ENCODE measurements around the gene COA7. TPM values are rescaled to one million over a fixed set of nuclear protein-coding genes. Genes with fewer than 3 reads are reported as not detected.
"Not testable (repeated sequence)": the region's sequence is repeated elsewhere in the genome, so short reads cannot be mapped to it uniquely, and the experiment has no call there.

The COA7 gene
- total and polyA plus RNA-seq, 4 experiments from 2014 or later = 2.3 to 5.3 (median 3.4) TPM

GRCh38 chr1:52738148-52738547 is 40.0 kb upstream of the COA7 start:
- peaks cover 20 to 39% (median 24%) of the 10 kb centered on the region in 4 donors for H3K4me1 Mint-ChIP-seq
- Histone ChIP-seq H3K27ac (ENCODE audit: low read depth, low read length) (no peak overlapping the region), H3K4me1 (ENCODE audit: insufficient read depth, low read length) (peaks cover 20% of the 10 kb centered on the region), H3K9me3 (ENCODE audit: control insufficient read depth in 1 of 2, low read length in 2 of 2) (no peaks in the 10 kb centered on the region), H3K27me3 (ENCODE audit: insufficient read depth, low read length) (no peaks in the 10 kb centered on the region), H3K4me3 (ENCODE audit: low read length in 2 of 2) (no peak overlapping the region), H3K36me3 (ENCODE audit: insufficient read depth, low read length) (no peaks in the 10 kb centered on the region)
- intact Hi-C loops (cut with micrococcal nuclease) = no loop called here
- peak overlapping the region in 1 of 7 donors; percentile 25 for H3K27ac Mint-ChIP-seq
- ChIA-PET POLR2A (ENCODE audit: partially characterized antibody) (no interaction called here), CTCF (ENCODE audit: partially characterized antibody) (interaction anchor here (1.3 kb wide), 1 partner anchor 9 kb away, joined by 3 read pairs; no protein-coding TSS in a partner anchor)
- H3K27me3 Mint-ChIP-seq = no peaks in the 10 kb centered on the region
- peaks cover 1 to 10% of the 10 kb centered on the region in 2 donors for H3K36me3 Mint-ChIP-seq
- no peak for DNase-seq
- no peaks in the 10 kb centered on the region for H3K9me3 Mint-ChIP-seq
- H3K4me3 Mint-ChIP-seq = no peak overlapping the region

DNA sequence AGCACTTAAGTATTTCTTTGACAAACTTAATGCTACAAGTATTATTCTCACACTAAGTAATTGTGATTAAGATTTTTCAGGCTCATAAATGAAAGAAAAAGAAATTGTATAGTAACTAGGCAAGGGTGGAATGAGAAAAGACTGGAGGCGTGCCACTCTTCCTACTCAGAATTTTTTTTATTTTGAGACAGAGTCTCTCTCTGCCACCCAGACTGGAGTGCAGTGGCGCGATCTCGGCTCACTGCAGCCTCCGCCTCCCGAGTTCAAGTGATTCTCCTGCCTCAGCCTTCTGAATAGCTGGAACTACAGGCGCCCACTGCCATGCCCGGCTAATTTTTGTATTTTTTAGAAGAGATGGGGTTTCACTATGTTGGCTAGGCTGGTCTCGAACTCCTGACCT is 37.2 kb upstream of the COA7 start:
- H3K36me3 Mint-ChIP-seq; H3K27ac ChIP-seq (ENCODE audit: low read depth, low read length); CTCF ChIA-PET (ENCODE audit: partially characterized antibody); POLR2A ChIA-PET (ENCODE audit: partially characterized antibody); H3K36me3 ChIP-seq (ENCODE audit: insufficient read depth, low read length); H3K4me3 Mint-ChIP-seq; H3K9me3 ChIP-seq (ENCODE audit: control insufficient read depth in 1 of 2, low read length in 2 of 2); H3K4me3 ChIP-seq (ENCODE audit: low read length in 2 of 2); DNase-seq; H3K27me3 Mint-ChIP-seq; H3K27me3 ChIP-seq (ENCODE audit: insufficient read depth, low read length); intact Hi-C loops (cut with micrococcal nuclease); H3K9me3 Mint-ChIP-seq: not testable (repeated sequence)
- Mint-ChIP-seq H3K4me1 (peaks cover 17 to 26% (median 20%) of the 10 kb centered on the region in 4 donors), H3K27ac (peak overlapping the region in 1 of 7 donors; percentile 25)
- H3K4me1 ChIP-seq (ENCODE audit: insufficient read depth, low read length) = peaks cover 15% of the 10 kb centered on the region

DNA sequence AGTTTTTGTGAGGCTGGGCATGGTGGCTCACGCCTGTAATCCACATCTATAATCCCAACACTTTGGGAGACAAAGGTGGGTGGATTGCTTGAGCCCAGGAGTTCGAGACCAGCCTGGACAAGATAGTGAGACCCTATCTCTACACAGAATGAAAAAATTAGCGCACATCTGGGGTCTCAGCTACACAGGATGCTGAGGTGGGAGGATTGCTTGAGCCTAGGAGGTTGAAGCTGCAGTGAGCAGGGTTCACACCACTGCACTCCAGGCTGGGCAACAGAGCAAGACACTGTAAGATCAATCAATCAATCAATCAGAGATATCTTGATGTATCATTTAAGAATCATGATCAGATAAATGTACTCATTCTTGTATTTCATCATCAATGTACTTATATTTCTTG is 35.2 kb upstream of the COA7 start:
- Histone ChIP-seq H3K36me3 (ENCODE audit: insufficient read depth, low read length) (no peaks in the 10 kb centered on the region), H3K4me1 (ENCODE audit: insufficient read depth, low read length) (peaks cover 19% of the 10 kb centered on the region), H3K27me3 (ENCODE audit: insufficient read depth, low read length) (no peaks in the 10 kb centered on the region), H3K4me3 (ENCODE audit: low read length in 2 of 2) (no peak overlapping the region), H3K9me3 (ENCODE audit: control insufficient read depth in 1 of 2, low read length in 2 of 2) (no peaks in the 10 kb centered on the region), H3K27ac (ENCODE audit: low read depth, low read length) (no peak overlapping the region)
- ChIA-PET POLR2A (ENCODE audit: partially characterized antibody) (no interaction called here), CTCF (ENCODE audit: partially characterized antibody) (interaction anchor here (1.5 kb wide), 1 partner anchor 10 kb away, joined by 4 read pairs; no protein-coding TSS in a partner anchor)
- H3K27ac Mint-ChIP-seq = no peak overlapping the region
- no peak for DNase-seq
- H3K4me3 Mint-ChIP-seq = no peak overlapping the region
- no peaks in the 10 kb centered on the region for H3K9me3 Mint-ChIP-seq
- H3K27me3 Mint-ChIP-seq = no peaks in the 10 kb centered on the region
- H3K4me1 Mint-ChIP-seq = peaks cover 20 to 30% (median 24%) of the 10 kb centered on the region in 4 donors
- intact Hi-C loops (cut with micrococcal nuclease) = no loop called here
- peaks cover 0 to 4% of the 10 kb centered on the region in 2 donors for H3K36me3 Mint-ChIP-seq

- peaks cover 0 to 2% of the 10 kb centered on the region in 2 donors for H3K27me3 Mint-ChIP-seq
- CTCF ChIA-PET (ENCODE audit: partially characterized antibody) = no interaction called here
- peaks cover 34 to 41% (median 36%) of the 10 kb centered on the region in 4 donors for H3K4me1 Mint-ChIP-seq
- Histone ChIP-seq H3K27me3 (ENCODE audit: insufficient read depth, low read length) (no peaks in the 10 kb centered on the region), H3K4me3 (ENCODE audit: low read length in 2 of 2) (no peak overlapping the region), H3K4me1 (ENCODE audit: insufficient read depth, low read length) (peaks cover 33% of the 10 kb centered on the region), H3K36me3 (ENCODE audit: insufficient read depth, low read length) (no peaks in the 10 kb centered on the region), H3K27ac (ENCODE audit: low read depth, low read length) (no peak overlapping the region), H3K9me3 (ENCODE audit: control insufficient read depth in 1 of 2, low read length in 2 of 2) (no peaks in the 10 kb centered on the region)
- intact Hi-C loops (cut with micrococcal nuclease) = loop anchor here (5.0 kb wide), 1 partner anchor 284 kb away; no protein-coding TSS in a partner anchor
- peak overlapping the region; percentile 63 to 98 (median 94) for H3K4me3 Mint-ChIP-seq
- POLR2A ChIA-PET (ENCODE audit: partially characterized antibody) = interaction anchor here (1.2 to 4.0 kb wide), 5 partner anchors 20 to 361 kb away, joined by 3 to 38 read pairs (median 3); partner anchors contain the start of gene ECHDC2
- H3K36me3 Mint-ChIP-seq = peaks cover 0 to 6% of the 10 kb centered on the region in 2 donors
- no peak for DNase-seq
- peak overlapping the region in 2 of 7 donors; percentile 22 to 37 for H3K27ac Mint-ChIP-seq
- peaks cover 0 to 2% (median 0%) of the 10 kb centered on the region in 8 donors for H3K9me3 Mint-ChIP-seq
These were observed 30.0 kb upstream of the COA7 start for GRCh38 chr1:52727956-52728656.

- Mint-ChIP-seq H3K4me1 (peaks cover 35 to 41% (median 36%) of the 10 kb centered on the region in 4 donors), H3K27ac (peak overlapping the region; percentile 0 to 97 (median 94)), H3K9me3 (peaks cover 0 to 2% (median 0%) of the 10 kb centered on the region in 8 donors), H3K4me3 (peak overlapping the region; percentile 85 to 98 (median 96)), H3K36me3 (peaks cover 0 to 6% of the 10 kb centered on the region in 2 donors), H3K27me3 (peaks cover 0 to 2% of the 10 kb centered on the region in 2 donors)
- ChIA-PET CTCF (ENCODE audit: partially characterized antibody) (no interaction called here), POLR2A (ENCODE audit: partially characterized antibody) (interaction anchor here (1.2 to 4.0 kb wide), 6 partner anchors 21 to 362 kb away, joined by 3 to 38 read pairs (median 6); partner anchors contain the start of genes ECHDC2, ORC1 and PRPF38A)
- no peaks in the 10 kb centered on the region for H3K36me3 ChIP-seq (ENCODE audit: insufficient read depth, low read length)
- H3K27me3 ChIP-seq (ENCODE audit: insufficient read depth, low read length) = no peaks in the 10 kb centered on the region
- peak overlapping the region; percentile 67 to 74 for H3K4me3 ChIP-seq (ENCODE audit: low read length in 2 of 2)
- intact Hi-C loops (cut with micrococcal nuclease) = loop anchor here (5.0 kb wide), 1 partner anchor 285 kb away; no protein-coding TSS in a partner anchor
- peak in 2 of 5 donors; percentile 3 to 4 for DNase-seq
- H3K27ac ChIP-seq (ENCODE audit: low read depth, low read length) = peak overlapping the region; percentile 74
- H3K4me1 ChIP-seq (ENCODE audit: insufficient read depth, low read length) = peaks cover 33% of the 10 kb centered on the region
- no peaks in the 10 kb centered on the region for H3K9me3 ChIP-seq (ENCODE audit: control insufficient read depth in 1 of 2, low read length in 2 of 2)
These were observed 29.0 kb upstream of the COA7 start for GRCh38 chr1:52727114-52727586.

GRCh38 chr1:52726265-52727113 is 28.3 kb upstream of the COA7 start, which contains the start of gene ZYG11B:
Gene ZYG11B (plus strand): TSS chr1:52726453. CDS start chr1:52726654, 201 bp downstream.
- intact Hi-C loops (cut with micrococcal nuclease) = loop anchor here (1.0 to 5.0 kb wide), 3 partner anchors 23 to 848 kb away; partner anchors contain the start of gene NRDC
- ChIA-PET POLR2A (ENCODE audit: partially characterized antibody) (interaction anchor here (0.6 to 4.0 kb wide), 11 partner anchors 14 to 361 kb away, joined by 3 to 38 read pairs (median 4); partner anchors contain the start of genes ECHDC2, ORC1, PRPF38A and SCP2), CTCF (ENCODE audit: partially characterized antibody) (no interaction called here)
- Histone ChIP-seq H3K4me1 (ENCODE audit: insufficient read depth, low read length) (peaks cover 33% of the 10 kb centered on the region), H3K27ac (ENCODE audit: low read depth, low read length) (peak within 1 kb of the TSS; percentile 74), H3K36me3 (ENCODE audit: insufficient read depth, low read length) (no peaks in the 10 kb centered on the region), H3K9me3 (ENCODE audit: control insufficient read depth in 1 of 2, low read length in 2 of 2) (no peaks in the 10 kb centered on the region), H3K4me3 (ENCODE audit: low read length in 2 of 2) (peak within 1 kb of the TSS; percentile 67 to 74), H3K27me3 (ENCODE audit: insufficient read depth, low read length) (no peaks in the 10 kb centered on the region)
- Mint-ChIP-seq H3K36me3 (peaks cover 0 to 3% of the 10 kb centered on the region in 2 donors), H3K27me3 (peaks cover 0 to 2% of the 10 kb centered on the region in 2 donors), H3K4me1 (peaks cover 35 to 41% (median 36%) of the 10 kb centered on the region in 4 donors), H3K4me3 (peak within 1 kb of the TSS; percentile 85 to 98 (median 96)), H3K27ac (peak within 1 kb of the TSS; percentile 49 to 97 (median 94)), H3K9me3 (peaks cover 0 to 2% (median 0%) of the 10 kb centered on the region in 8 donors)
- peak; percentile 87 to 90 (median 89) for DNase-seq
